HG02588 (cell line): ENCODE measurements around the gene GEN1.
"Not testable (repeated sequence)": the region's sequence is repeated elsewhere in the genome, so short reads cannot be mapped to it uniquely, and the experiment has no call there.

Experiments
- ATAC-seq: cut with Tn5 transposase; IDR thresholded peaks from one replicate; pipeline ENCODE4 v1.9.1; 2021; ENCODE audit warnings: mild to moderate bottlenecking, moderate library complexity; ENCODE audit not compliant: unreplicated experiment

The GEN1 gene

GRCh38 chr2:17821535-17822444 lies 67.9 kb downstream of the GEN1 start:
- ATAC-seq = no peak

GRCh38 chr2:17822445-17823117 lies 68.6 kb downstream of the GEN1 start:
- ATAC-seq = no peak

GRCh38 chr2:17823646-17824045 lies 69.7 kb downstream of the GEN1 start:
- not testable (repeated sequence) for ATAC-seq

GRCh38 chr2:17827316-17827715 lies 73.4 kb downstream of the GEN1 start:
- ATAC-seq = no peak

GRCh38 chr2:17827785-17828184 lies 73.8 kb downstream of the GEN1 start:
- ATAC-seq = no peak

GRCh38 chr2:17830053-17831034 lies 76.4 kb downstream of the GEN1 start:
- peak; percentile 87 for ATAC-seq

- ATAC-seq = no peak
These were observed 81.6 kb downstream of the GEN1 start for GRCh38 chr2:17835516-17835915.
